ENCODE results near the gene ZNF804B.
A peak's percentile ranks its signal among the peaks of the same experiment; 100 is the strongest.

The ZNF804B gene

DNA sequence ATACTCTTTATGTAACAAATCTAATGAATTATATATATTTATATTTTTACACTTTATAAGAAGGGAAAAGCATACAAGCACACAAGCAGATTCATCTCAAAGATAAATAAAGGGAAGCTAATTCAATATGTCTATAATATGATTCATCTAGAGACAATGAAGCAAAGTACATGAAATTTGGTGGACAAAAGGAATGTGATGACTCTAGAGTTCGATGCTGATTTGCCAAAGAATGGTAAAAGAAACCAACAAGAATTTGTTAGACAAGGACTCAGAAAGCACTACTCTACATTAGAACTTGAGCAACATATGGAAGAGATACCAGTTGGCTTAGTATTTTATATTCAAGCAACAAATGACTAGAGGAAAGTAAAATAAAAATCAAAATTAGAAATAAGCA lies 572.5 kb downstream of the ZNF804B start:
- in situ Hi-C loops (cut with HindIII; ENCODE audit: low pct_ligation_motif_present, low pct_unique_long_range_greater_than_20kb, low sequenced_read_pairs): no loop called here

DNA sequence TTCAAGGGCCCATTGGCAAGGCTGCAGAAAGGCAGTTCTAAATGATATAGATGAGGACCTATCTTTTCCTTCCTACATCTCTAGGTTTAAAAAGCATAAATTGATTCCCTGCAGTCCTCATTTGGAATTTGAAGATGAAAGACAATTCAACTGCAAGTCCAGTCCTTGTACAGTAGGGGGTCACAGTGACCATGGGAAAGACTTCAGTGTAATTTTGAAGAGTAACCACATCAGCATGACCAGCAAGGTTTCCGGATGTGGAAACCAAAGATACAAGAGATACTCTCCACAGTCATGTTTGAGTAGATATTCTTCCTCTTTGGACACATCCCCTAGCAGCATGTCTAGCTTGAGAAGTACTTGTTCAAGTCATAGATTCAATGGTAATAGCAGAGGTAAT lies 575.3 kb downstream of the ZNF804B start:
- in situ Hi-C loops (cut with HindIII; ENCODE audit: low pct_ligation_motif_present, low pct_unique_long_range_greater_than_20kb, low sequenced_read_pairs): no loop called here
- DNase-seq: peak; percentile 25

More for the DNA sequence above, 572.5 kb downstream of the ZNF804B start:
- no peak for DNase-seq

DNA sequence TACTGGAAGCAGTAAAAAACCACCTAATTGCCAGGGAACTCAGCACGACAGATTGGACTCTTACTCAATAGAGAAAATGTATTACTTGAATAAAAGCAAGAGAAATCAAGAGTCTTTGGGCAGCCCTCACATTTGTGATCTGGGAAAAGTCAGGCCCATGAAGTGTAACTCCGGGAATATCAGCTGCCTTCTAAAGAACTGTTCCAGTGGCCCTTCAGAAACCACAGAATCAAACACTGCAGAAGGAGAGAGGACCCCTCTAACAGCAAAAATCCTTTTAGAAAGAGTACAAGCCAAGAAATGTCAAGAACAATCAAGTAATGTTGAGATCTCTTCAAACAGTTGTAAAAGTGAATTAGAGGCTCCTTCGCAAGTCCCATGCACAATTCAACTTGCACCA lies 576.0 kb downstream of the ZNF804B start:
- in situ Hi-C loops (cut with HindIII; ENCODE audit: low pct_ligation_motif_present, low pct_unique_long_range_greater_than_20kb, low sequenced_read_pairs): no loop called here
- DNase-seq: no peak

DNA sequence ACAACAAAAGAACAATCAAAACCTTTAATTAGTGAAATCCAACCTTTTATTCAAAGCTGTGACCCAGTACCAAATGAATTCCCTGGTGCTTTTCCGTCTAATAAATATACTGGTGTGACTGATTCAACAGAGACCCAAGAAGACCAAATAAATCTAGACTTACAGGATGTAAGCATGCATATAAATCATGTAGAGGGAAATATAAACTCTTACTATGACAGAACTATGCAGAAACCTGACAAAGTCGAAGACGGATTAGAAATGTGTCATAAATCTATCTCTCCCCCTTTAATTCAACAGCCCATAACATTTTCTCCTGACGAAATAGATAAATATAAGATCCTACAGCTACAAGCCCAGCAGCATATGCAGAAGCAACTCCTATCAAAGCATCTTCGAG lies 576.6 kb downstream of the ZNF804B start:
- in situ Hi-C loops (cut with HindIII; ENCODE audit: low pct_ligation_motif_present, low pct_unique_long_range_greater_than_20kb, low sequenced_read_pairs): no loop called here
- no peak for DNase-seq

DNA sequence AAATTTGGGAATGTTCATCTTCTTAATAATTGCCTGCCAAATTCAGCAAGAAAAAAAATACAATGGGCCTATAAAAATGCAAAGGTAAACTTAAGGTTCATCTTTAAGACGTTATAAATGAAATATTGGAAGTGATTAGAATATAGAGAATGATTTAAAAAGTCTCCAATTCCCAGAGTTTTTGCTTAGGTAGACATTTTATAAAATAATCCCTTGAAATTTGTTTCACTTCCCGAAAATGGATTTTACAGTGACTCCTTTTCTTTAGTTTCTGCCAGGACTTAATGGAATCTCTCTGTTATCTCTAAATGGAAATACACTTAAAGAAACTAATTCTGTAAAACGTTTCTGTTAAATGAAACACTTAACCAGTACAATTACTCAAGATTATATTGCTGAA lies 580.2 kb downstream of the ZNF804B start:
- in situ Hi-C loops (cut with HindIII; ENCODE audit: low pct_ligation_motif_present, low pct_unique_long_range_greater_than_20kb, low sequenced_read_pairs): no loop called here
- DNase-seq: no peak

DNA sequence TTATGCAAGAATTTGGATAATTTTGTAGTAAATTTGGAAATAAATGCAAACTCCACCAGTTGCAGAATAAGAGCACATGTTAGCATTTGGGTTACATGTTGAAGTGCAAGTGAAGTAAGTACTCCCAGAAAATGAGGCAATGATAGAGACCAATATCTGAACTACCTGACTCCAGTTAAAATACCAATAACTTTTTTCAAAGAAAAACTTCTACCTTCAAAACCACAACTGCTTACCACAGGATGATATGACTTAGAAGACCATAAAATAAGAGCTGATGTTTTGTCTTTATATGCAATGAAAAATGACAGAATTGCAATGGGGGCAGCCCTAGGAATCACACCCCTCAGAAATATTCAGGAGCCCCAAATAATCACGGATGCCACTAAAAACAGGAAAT lies 597.6 kb downstream of the ZNF804B start:
- DNase-seq: no peak
- in situ Hi-C loops (cut with HindIII; ENCODE audit: low pct_ligation_motif_present, low pct_unique_long_range_greater_than_20kb, low sequenced_read_pairs): no loop called here

- in situ Hi-C loops (cut with HindIII; ENCODE audit: low pct_ligation_motif_present, low pct_unique_long_range_greater_than_20kb, low sequenced_read_pairs): no loop called here
- DNase-seq: no peak
Observed at GRCh38 chr7:89377219-89377618, 617.7 kb downstream of the ZNF804B start.

DNA sequence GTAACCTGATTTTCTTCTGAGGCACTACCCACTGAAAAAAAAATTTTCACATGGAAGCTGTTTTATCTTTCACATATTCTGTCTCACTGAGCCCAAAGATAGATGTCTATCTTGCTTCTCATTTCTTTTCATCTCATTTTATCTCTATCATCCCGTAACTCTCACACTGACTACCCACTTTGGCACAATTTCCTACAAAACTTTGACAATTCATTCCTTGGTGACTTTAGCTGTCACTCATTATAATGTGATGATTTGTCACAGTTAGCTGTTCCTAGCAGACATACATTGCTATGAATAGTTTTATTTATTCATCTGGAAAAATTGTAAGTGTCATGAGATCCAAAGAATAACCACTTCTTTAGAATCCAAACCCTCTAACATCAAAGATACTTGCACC lies 625.9 kb downstream of the ZNF804B start:
- in situ Hi-C loops (cut with HindIII; ENCODE audit: low pct_ligation_motif_present, low pct_unique_long_range_greater_than_20kb, low sequenced_read_pairs): no loop called here
- DNase-seq: no peak
